EH (cell line): ENCODE data around the gene KCNMA1.
"Not testable (repeated sequence)": the region's sequence is repeated elsewhere in the genome, so short reads cannot be mapped to it uniquely, and the experiment has no call there.

Source experiments
- DNase-seq: peaks from one replicate; pipeline ENCODE4 v3.0.0-alpha.2; 2015; ENCODE audit warnings: low read depth

KCNMA1 gene

DNA sequence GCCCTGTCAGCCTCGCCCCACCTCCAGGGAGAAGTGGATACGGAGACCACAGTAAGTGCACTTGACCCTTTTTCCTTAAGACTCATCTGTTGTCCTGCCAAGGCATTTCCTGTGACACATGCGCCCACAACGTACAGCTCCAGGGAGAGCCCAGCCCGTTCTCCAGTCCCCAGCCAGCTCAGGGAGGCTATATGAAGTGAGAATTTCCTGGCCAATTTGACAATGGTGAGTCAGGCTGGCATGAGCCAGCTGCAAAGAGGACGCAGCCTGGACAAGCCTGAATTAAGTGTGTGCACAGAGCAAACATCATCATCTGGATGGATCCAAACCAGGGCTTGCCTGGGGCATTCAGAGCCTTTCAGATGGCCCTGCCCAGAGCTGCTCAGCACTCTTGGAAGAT is 244.8 kb downstream of the KCNMA1 start:
- peak; percentile 99 for DNase-seq

DNA sequence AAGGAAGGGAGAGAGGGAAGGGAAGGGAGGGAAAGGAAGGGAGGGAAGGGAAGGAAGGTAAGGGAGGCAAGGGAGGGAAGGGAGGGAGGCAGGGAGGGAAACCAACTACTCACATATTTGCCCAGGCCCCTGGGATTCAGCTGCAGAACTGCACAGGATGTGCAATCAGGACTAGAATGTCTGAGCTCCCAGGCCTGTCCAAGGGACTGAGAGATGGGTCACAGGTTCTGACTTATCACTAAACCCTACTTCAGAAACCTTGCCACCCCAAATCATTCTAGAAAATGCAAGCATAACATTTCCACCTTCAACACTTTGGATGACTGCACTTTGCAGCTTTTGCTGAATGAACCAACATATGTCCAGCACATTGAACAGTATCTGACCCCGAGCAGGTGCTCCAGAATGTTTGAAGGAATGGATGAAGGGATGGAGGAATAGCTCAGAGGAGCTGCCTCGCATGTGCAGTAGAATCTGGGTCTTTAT is 245.3 kb downstream of the KCNMA1 start:
- DNase-seq, result peak; percentile 77

DNA sequence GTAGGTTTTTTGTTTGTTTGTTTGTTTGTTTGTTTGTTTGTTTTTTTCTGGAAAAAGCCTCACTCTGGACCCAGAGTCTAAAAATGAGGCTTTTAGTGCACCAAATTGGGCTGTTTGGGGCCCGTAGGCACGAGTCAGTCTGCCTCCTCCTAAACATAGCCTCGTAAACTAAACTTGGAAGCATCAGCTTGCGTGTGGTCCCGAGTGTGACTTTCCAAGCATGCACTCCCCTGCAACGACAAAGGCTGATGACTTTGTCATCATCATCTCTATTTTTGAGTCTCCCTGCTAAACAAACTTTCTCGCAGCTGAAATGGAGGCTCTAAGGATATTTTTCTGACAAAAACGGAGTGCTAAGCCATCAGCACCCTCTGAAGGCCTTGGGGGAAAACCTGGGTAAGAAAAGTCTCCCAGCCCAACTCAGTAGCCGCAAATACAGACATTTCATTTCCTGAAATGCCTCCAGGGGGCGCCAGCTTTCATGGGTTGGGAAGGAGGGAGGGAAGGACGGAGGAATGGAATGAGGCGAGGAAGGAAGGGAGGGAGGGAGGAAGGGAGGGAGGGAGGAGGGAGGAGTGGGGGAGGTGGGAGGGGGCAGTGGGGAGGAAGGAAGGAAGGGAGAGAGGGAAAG is 245.9 kb downstream of the KCNMA1 start:
- peak; percentile 92 for DNase-seq

DNA sequence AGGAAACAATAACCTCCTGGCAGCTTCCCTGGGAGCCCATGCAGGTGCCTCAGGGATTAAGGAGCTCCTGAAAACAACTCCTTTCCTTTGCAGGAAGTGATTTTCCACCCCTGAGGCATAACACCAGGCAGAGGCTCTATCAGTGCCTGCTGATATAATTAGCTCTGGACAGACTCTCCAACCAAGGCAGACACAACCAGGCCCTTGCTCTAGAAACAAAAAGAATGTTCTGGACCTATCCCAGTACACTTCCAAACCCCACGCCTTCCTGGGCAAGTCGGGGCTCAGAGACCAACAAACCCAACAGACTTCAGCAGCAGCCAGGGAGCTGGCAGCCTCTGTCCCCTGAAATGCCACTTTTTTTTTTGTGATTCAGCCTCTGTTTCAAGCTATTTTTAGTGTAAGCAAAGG is 247.1 kb downstream of the KCNMA1 start:
- peak; percentile 61 for DNase-seq

DNA sequence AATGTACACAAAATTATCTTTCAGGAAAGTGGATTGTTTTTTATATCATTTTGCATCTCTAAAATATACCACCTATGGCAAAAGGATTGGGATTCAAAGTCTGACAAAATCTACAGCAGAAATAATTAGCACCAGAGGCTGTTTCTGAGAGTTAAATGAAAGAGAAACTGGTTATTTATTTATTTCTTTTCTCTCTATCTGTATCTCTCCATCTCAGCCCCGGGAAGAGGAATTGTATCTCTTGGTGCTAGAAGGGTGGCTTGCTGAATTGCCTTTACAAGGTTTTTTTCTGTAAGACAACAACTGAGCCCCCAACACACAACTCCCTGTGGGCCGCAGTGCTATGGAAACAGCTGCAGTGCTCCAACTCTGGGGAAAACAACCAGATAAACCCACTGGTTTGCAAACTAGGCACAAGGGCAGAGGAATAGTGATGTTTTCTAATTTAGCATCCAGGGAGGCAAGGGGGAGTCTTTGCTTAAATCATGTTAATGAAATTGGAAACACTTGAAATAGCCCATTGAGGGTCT is 249.0 kb downstream of the KCNMA1 start:
- no peak for DNase-seq

DNA sequence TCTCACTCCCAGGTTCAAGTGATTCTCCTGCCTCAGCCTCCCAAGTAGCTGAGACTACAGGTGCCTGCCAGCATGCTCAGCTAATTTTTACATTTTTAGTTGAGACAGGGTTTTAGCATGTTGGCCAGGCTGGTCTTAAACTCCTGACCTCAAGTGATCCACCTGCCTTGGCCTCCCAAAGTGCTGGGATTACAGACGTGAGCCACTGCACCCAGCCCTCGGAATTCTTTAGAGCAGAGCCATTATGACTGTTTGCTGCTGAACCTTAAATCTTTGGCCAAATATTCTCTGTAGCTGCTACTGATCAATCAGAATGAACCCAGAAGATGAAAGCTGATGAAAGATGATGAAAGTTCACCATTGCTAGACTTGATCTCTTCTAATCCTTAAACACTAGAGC is 249.9 kb downstream of the KCNMA1 start:
- DNase-seq, result not testable (repeated sequence)

DNA sequence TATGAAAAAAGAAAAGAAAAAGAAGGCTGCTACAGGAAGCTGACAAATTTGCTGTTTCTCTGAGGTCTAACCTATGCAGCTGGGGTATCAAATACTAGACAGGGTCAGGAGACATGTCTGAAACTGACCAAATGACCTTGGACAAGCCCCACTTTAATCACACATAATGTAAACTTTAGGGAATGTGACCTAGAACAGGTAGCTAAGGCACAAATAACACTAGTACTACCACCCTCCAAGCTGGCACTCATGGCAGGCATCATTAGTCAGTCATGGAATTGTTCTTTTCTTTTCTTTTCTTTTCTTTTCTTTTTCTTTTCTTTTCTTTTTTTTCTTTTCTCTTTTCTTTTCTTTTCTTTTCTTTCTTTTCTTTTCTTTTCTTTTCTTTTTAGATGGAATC is 250.4 kb downstream of the KCNMA1 start:
- DNase-seq, result no peak

DNA sequence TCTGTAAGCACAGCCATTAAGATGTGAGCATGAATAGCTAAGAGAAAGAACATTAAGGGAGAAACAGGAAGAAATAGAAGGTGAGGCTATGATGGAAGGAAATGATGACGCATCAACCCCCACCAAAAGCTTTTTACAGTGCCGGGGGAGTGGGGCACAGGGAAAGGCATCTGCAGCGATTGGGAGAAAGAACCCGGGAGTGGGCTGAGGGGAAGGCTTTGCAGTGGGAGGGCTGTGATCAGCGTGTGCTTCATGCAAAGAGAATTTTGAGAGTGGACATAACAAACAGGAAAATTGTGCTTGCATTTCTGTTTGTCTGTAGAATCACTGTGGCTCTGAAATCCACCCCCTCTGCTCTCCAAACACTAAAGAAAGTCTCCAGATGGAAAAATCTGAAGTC is 250.8 kb downstream of the KCNMA1 start:
- peak; percentile 76 for DNase-seq

DNA sequence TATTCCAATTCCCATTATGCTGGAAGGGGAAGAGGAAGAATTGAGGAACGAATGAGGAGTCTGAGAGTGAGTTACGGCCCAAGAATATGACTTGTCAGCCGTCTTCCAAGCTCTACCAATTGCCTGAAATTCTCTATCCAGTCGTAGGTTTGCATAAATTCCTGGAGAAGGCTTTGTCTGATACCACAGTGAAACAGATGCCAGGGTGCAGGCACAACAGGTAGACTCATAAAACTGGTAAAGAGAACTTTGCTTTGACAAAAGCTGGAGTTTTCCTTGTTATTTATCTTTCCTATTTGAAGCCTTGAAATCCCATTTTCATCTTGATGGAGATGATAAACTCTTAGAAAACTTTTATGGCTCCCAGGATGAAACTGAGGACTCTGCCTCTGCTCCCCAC is 251.2 kb downstream of the KCNMA1 start:
- DNase-seq, result no peak

DNA sequence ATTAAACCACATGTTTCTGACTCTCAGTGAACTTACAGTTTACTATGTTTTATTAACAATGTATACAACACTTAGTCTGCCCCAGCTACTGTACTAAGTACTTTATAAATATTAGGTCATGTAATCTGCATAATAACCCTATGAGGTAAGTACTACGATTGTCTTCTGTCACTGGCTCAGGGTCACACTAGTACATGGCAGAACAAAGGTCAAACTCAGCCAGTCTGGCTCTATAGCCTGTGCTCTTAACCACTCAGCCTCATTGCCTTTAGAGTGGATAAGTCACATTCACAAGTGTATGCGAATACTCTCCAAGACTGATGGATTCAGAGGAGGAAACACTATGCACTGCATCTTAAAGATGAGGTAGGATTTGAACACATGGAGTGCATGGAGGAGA is 252.3 kb downstream of the KCNMA1 start:
- no peak for DNase-seq

DNA sequence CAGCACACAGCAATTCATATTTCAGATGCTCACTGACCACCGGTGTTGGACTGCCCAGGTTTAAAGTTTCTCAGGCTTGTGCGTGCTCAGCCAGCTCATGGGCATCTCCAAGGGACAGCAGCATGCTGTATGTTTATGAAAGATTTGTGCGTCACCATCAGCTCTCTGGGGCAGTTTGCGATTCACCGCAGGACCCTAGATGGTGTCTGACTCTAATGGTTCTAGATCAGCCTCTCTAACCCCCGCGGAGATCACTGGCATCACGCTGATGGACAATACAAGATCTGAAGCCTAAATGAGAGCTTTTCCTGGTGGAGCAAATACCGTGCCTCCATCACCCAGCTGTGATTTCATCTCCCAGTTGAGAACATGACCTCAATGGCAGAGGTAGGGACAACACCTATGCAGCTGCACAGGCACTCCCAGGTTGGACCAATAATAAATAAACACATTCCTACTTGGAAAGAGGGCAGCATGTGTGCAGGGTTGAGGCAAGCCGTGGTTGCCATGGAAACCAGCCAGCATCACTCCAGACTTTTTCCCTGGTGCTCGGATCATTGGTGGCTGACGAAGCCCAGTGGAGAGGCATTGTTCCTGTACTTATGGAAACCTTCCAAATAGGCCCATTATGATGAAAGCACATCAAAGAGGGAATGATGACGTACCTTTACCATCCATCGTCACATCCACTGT is 253.6 kb downstream of the KCNMA1 start:
- no peak for DNase-seq

DNA sequence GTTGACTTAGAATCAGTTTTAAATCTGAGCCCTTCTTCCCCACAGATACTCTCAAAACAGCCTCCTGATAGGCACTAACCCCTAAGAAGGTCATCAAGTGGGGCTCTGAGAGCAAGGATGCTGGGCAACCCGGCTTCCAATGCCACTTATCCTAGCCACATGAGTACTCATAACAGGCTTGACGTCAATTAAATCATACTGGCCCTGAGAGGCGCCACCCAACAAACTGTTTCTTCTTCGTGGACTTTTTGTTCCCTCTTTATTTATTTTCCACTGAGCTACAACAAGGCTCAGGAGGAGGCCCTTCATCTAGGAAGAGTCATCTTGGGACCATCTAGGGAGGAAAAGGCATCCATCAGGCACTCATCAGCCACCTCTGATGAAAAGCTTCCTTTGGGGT is 255.9 kb downstream of the KCNMA1 start:
- DNase-seq, result no peak

DNA sequence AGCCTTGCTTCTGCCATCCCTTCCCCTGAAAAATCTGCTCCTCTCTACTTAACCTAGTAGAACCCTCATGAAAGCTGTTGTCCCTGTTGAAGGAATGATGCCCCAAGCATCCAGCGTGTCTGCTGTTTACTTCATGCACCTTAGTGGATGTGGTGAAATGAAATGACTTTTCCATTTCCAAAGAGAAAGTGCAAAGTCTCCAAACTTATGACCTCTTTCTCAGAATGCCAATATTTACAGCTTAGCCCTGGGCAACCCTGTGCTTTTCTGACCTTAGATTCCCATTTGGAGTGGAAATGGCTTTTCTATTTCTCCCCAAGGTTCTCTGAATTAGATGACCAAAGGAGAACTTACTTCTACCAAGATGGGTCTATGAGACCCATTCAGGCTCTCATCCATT is 256.9 kb downstream of the KCNMA1 start:
- DNase-seq, result no peak

DNA sequence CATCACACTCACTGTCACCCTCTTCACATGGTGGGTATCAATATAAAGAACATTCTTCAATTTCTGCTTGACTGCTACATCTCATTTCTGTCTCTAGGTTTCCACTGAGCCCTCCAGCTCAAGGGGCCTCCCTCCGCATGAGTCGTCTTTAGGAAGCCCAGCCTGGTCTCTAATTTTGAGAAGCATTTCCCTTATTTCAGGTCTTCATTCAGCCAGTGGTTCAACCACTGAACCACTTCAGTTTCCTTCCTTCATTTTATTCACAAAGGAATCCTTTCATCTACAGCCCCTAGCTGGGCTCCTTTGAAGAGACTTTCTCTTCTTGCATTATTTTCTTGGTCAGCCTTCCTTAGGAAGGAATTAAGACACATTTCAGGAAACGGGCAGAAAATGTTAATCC is 257.4 kb downstream of the KCNMA1 start:
- DNase-seq, result no peak

DNA sequence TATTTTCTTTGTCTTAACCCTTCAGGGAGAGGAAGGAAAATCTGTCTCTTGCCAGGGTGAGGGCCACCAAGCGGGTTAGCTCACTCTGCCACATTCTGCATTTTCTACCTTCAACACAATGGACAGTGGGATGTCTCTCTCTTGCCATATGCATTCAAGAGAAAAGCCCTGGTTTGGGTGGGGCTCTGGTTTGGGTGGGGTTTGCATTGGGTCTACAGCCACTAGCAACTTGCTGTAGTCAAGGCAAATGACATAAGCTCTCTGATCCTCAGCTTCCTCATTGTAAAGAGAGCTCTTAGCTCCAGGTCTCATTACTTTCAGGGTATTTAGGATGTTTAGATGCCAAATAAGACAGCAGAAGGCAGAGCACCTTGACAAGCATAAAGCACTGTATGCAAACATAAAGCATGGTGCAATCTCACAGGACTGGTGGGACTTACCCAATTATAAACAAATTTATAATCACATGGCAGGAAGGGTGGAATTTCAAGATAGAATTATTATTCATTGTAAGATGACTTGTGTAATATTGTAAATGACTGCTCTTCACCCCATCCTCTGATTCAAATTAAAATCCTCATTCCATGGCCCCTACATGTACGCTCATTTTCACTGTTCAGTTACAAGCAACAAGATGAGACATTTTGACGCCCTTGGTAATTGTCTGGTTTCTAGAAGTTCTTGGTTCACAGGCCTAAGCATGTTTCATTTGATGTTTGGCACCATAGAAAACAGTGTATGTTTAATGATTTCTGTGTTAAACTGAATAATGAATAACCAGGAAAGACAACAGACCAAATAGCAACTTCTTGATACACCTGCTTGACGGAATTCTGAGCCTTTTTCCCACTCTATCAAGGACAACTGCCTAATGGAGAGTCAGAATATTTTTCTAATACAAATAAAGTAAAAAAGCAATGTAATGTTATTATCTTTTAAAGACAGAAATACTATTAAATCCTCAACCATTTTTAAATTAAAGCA is 258.9 kb downstream of the KCNMA1 start:
- no peak for DNase-seq

DNA sequence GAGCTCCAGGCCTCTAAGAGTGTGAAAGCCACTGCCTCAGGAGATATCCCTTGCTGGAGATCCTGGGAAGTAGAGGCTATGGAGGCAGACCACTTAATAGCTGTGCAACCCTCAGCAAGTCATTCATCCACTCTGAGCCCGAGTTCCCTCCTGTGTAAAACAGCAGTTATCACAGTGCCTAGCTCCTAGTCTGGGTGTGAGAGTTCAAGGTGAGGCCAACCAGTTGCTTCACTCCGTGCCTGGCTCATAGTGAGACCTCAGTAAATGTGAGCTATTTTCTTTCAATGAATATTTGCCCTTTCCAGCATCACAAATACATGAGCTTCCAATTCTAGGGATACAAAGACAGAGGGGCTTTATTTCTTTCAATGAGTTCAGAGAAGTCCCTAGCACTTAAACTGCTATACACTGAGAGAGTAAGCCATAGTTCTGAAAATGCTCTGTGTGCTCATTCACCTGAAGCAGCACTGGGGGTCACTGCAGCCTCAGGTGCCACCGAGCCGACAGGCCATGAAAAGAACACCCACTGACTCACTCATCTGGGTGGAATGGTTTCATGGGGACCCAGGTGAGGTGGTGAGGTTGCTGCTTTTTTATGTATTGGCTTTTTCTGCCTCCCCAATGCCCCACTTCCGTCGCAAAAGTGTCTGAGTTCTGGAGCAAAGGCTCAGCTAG is 259.8 kb downstream of the KCNMA1 start:
- DNase-seq, result no peak

DNA sequence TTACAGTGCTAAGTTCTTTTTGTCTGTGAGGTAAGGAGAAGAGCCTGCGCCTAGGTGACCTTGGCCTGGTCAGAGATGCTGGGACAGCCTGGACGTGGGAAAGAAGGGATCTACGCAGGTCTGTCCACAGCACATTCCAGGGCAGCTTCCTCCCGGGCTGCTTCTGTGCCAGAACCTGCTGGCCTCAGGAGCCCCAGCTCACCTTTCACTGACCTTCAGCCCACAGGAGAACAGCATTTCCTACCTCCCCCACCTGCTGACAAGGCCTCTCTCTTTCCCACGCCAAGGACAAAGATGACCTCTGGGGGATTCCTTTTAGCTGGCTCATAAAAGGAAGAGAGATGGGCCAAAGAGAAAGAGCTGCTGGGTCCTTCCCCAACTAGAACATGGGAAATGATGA is 260.6 kb downstream of the KCNMA1 start:
- DNase-seq, result peak; percentile 53

DNA sequence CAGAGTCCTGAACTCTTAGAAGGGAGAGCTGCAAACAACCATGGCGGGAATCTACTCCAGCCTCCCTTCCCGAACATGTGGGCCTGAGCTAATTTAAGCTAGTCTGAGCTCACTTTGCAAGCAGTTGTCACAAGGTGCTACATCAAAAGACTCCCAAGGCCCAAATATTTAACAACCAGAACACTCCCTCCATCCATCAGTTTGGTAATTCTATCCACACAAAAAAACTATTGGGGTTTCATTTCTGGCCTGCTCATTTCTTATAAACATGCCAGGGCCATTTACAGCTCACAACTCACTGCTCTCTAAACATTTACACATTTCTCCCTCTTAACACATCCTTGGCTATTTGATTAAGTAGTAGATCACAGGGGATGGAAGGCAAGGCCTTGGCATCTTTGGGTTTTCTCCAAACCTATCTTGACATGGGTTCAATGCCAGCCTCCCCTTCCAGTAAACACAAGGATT is 263.4 kb downstream of the KCNMA1 start:
- DNase-seq, result no peak

DNA sequence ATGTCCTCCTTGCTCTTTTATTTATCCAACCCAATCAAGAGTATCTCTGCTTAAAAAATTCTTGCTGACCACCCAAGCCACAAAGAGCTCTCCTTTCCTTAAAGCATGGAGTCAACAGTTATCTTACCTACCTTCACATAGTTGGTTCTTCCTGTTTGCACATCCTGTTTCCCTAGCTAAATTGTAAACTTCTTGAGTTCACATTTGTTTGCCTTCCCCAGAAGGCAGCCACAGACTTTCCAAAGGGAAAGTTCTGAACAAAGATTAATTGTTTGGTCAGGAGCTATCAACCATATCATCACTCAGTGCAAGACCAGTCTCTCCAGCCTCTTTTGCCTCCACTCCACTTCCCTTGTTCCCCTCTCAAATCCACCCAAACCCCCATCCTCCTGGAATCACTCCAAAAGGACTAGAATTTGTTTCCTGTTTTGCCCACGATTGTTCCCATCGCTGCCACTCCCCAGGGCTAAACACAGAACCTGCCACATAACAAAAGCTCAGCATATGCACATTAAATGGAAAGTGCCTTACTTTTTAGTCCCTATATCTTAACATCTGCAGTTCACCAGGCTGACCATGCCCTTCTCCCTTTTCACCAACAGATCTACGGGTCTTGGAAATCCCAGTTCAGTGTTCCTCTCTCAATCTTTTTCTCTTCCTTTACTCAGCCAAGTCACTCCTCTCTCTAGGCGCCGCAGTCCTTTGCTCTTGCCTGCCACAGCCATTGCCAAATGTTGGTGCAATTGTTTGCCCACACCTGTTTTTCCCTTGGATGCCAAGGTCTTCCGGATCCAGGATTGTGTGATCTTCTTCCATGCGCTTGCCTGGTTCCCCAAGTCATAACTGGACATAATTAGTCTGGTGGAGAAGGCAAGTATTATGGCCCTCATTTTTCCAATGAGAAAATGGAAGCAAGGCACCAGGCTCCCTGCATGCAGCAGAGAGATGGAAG is 265.5 kb downstream of the KCNMA1 start:
- DNase-seq, result no peak

DNA sequence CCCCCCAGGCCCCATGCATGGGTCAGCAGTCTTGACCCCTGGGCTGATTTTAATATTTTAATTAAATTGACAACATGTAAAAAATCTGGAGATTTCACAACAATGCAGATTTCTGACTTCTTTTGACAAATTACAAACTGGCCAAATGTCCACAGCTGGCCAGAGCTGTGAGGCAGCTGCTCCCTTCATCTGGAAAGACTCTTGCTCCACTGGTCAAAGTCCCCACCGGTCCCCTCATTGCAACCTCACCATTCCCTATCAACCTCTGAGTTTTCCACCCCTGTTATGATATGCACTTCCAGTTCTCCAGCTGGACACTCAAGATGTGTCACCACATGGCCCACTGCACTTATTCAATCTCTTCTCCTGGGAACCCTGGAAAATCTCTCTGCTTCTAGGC is 266.2 kb downstream of the KCNMA1 start:
- DNase-seq, result no peak

DNA sequence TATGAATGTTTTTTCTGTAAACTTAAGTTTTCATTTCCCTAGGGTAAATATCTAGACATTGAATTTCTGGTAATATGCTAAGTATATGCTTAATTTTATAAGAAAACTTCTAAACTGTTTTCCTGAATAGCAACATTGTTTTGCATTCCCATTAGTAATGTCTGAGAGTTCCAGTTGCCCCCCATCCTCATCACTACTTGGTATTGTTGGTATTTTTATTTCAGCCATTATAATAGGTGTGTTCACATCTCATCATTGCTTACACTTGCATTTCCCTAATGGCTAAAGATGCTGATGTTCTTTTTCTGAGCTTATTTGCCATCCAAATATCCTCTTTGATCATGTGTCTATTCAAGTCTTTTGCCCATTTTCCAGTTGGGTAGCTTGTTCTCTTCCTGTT is 269.6 kb downstream of the KCNMA1 start:
- DNase-seq, result no peak
